ENCODE results near the gene CBLB.

The CBLB gene

GRCh38 chr3:105853801-105854432 is 14.9 kb downstream of the CBLB start:
- no peak overlapping the region for H3K4ac ChIP-seq (ENCODE audit: low read length)
- H3K79me1 ChIP-seq (ENCODE audit: low read depth, low read length): no peaks in the 10 kb centered on the region
- H3K4me2 ChIP-seq (ENCODE audit: insufficient read depth, low read length, poor library complexity, severe bottlenecking): no peak overlapping the region
- WGBS, 2 donors (ENCODE audit: extremely low coverage in 2 of 2, insufficient read length in 2 of 2, insufficient replicate concordance in 1 of 2): no CpG with 5 or more reads among the region's 7 CpGs
- no peak overlapping the region for H3K18ac ChIP-seq (ENCODE audit: low read length)
- H3K9ac ChIP-seq (ENCODE audit: low read depth, low read length, poor library complexity): no peak overlapping the region
- H3K14ac ChIP-seq (ENCODE audit: low read length): no peak overlapping the region
- H3K4me1 ChIP-seq (ENCODE audit: control insufficient read depth in 2 of 2, insufficient read depth in 1 of 2, low read depth in 1 of 2, low read length in 2 of 2): no peaks in the 10 kb centered on the region
- no peak overlapping the region for H2AK5ac ChIP-seq (ENCODE audit: low read depth, low read length)
- H2AFZ ChIP-seq (ENCODE audit: low read length): no peak overlapping the region
- H3K4me3 ChIP-seq (ENCODE audit: low read length in 2 of 2): no peak overlapping the region
- H2BK15ac ChIP-seq (ENCODE audit: low read length): no peak overlapping the region
- no peak for DNase-seq (ENCODE audit: low spot score)
- peaks cover 2 to 87% of the 10 kb centered on the region in 2 donors for H3K36me3 ChIP-seq (replicated peaks in 1 of 2; ENCODE audit: control insufficient read depth in 2 of 2, insufficient read depth in 2 of 2, low read length in 2 of 2)
- no peak overlapping the region for H2BK12ac ChIP-seq (ENCODE audit: low read length)
- no peak overlapping the region for H4K8ac ChIP-seq (ENCODE audit: low read depth, low read length)
- H3K27me3 ChIP-seq (ENCODE audit: control insufficient read depth in 3 of 3, insufficient read depth in 3 of 3, low read depth in 1 of 3, low read length in 3 of 3): no peaks in the 10 kb centered on the region
- no peak overlapping the region for H3K27ac ChIP-seq (replicated peaks; ENCODE audit: low read length)
- H2BK120ac ChIP-seq (ENCODE audit: low read depth, low read length): no peak overlapping the region
- H4K91ac ChIP-seq (ENCODE audit: low read depth, low read length, poor library complexity): no peak overlapping the region
- no peak overlapping the region for H2BK5ac ChIP-seq (ENCODE audit: low read length)
- no peak overlapping the region for H3K23ac ChIP-seq (ENCODE audit: low read depth, low read length, poor library complexity)
- peaks cover 0 to 9% of the 10 kb centered on the region in 2 donors for H3K9me3 ChIP-seq (replicated peaks in 1 of 2; ENCODE audit: control insufficient read depth in 2 of 2, insufficient read depth in 1 of 2, low read depth in 1 of 2, low read length in 2 of 2)

GRCh38 chr3:105851582-105851981 is 17.2 kb downstream of the CBLB start:
- no peak overlapping the region for H3K4me3 ChIP-seq (ENCODE audit: low read length in 2 of 2)
- no peak overlapping the region for H3K27ac ChIP-seq (replicated peaks; ENCODE audit: low read length)
- H4K8ac ChIP-seq (ENCODE audit: low read depth, low read length): no peak overlapping the region
- no peak overlapping the region for H2AFZ ChIP-seq (ENCODE audit: low read length)
- no peak overlapping the region for H3K18ac ChIP-seq (ENCODE audit: low read length)
- H3K4me2 ChIP-seq (ENCODE audit: insufficient read depth, low read length, poor library complexity, severe bottlenecking): no peak overlapping the region
- no peak overlapping the region for H4K91ac ChIP-seq (ENCODE audit: low read depth, low read length, poor library complexity)
- H3K36me3 ChIP-seq (replicated peaks in 1 of 2; ENCODE audit: control insufficient read depth in 2 of 2, insufficient read depth in 2 of 2, low read length in 2 of 2): peaks cover 2 to 71% of the 10 kb centered on the region in 2 donors
- H2BK12ac ChIP-seq (ENCODE audit: low read length): no peak overlapping the region
- H2BK15ac ChIP-seq (ENCODE audit: low read length): no peak overlapping the region
- no CpG with 5 or more reads among the region's 1 CpG for WGBS, 2 donors (ENCODE audit: extremely low coverage in 2 of 2, insufficient read length in 2 of 2, insufficient replicate concordance in 1 of 2)
- H3K9ac ChIP-seq (ENCODE audit: low read depth, low read length, poor library complexity): no peak overlapping the region
- no peak overlapping the region for H3K23ac ChIP-seq (ENCODE audit: low read depth, low read length, poor library complexity)
- no peaks in the 10 kb centered on the region for H3K27me3 ChIP-seq (ENCODE audit: control insufficient read depth in 3 of 3, insufficient read depth in 3 of 3, low read depth in 1 of 3, low read length in 3 of 3)
- no peak overlapping the region for H2AK5ac ChIP-seq (ENCODE audit: low read depth, low read length)
- no peak overlapping the region for H3K14ac ChIP-seq (ENCODE audit: low read length)
- H3K9me3 ChIP-seq (replicated peaks in 1 of 2; ENCODE audit: control insufficient read depth in 2 of 2, insufficient read depth in 1 of 2, low read depth in 1 of 2, low read length in 2 of 2): peaks cover 0 to 9% of the 10 kb centered on the region in 2 donors
- no peak overlapping the region for H2BK5ac ChIP-seq (ENCODE audit: low read length)
- no peaks in the 10 kb centered on the region for H3K4me1 ChIP-seq (ENCODE audit: control insufficient read depth in 2 of 2, insufficient read depth in 1 of 2, low read depth in 1 of 2, low read length in 2 of 2)
- DNase-seq (ENCODE audit: low spot score): no peak
- no peak overlapping the region for H3K4ac ChIP-seq (ENCODE audit: low read length)
- H2BK120ac ChIP-seq (ENCODE audit: low read depth, low read length): no peak overlapping the region
- no peaks in the 10 kb centered on the region for H3K79me1 ChIP-seq (ENCODE audit: low read depth, low read length)

DNA sequence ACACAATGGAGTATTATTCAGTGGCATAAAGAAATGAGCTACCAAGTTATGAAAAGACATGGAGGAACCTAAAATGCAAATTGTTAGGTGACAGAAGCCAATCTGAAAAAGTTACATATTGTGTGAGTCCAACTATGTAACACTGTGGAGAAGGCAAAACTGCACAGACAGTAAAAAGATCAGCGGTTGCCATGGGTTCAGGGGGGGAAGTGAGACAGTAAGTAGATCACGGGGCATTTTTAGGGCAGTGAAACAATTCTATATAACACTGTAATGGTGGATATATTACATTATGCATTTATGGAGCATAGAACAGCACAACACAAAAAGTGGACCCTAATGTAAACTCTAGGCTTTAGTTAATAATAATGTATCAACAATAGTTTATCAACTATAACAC is 17.6 kb downstream of the CBLB start:
- Histone ChIP-seq H3K27me3 (ENCODE audit: control insufficient read depth in 3 of 3, insufficient read depth in 3 of 3, low read depth in 1 of 3, low read length in 3 of 3) (no peaks in the 10 kb centered on the region), H3K9ac (ENCODE audit: low read depth, low read length, poor library complexity) (no peak overlapping the region), H3K4me2 (ENCODE audit: insufficient read depth, low read length, poor library complexity, severe bottlenecking) (no peak overlapping the region), H4K8ac (ENCODE audit: low read depth, low read length) (no peak overlapping the region), H2AK5ac (ENCODE audit: low read depth, low read length) (no peak overlapping the region), H3K9me3 (replicated peaks in 1 of 2; ENCODE audit: control insufficient read depth in 2 of 2, insufficient read depth in 1 of 2, low read depth in 1 of 2, low read length in 2 of 2) (peaks cover 0 to 9% of the 10 kb centered on the region in 2 donors), H3K79me1 (ENCODE audit: low read depth, low read length) (no peaks in the 10 kb centered on the region), H3K14ac (ENCODE audit: low read length) (no peak overlapping the region), H3K4ac (ENCODE audit: low read length) (no peak overlapping the region), H3K23ac (ENCODE audit: low read depth, low read length, poor library complexity) (no peak overlapping the region), H3K4me1 (ENCODE audit: control insufficient read depth in 2 of 2, insufficient read depth in 1 of 2, low read depth in 1 of 2, low read length in 2 of 2) (no peaks in the 10 kb centered on the region), H2BK5ac (ENCODE audit: low read length) (no peak overlapping the region), H3K27ac (replicated peaks; ENCODE audit: low read length) (no peak overlapping the region), H4K91ac (ENCODE audit: low read depth, low read length, poor library complexity) (no peak overlapping the region), H3K18ac (ENCODE audit: low read length) (no peak overlapping the region), H3K4me3 (ENCODE audit: low read length in 2 of 2) (no peak overlapping the region), H2BK120ac (ENCODE audit: low read depth, low read length) (no peak overlapping the region), H3K36me3 (replicated peaks in 1 of 2; ENCODE audit: control insufficient read depth in 2 of 2, insufficient read depth in 2 of 2, low read length in 2 of 2) (peaks cover 2 to 68% of the 10 kb centered on the region in 2 donors), H2BK15ac (ENCODE audit: low read length) (no peak overlapping the region), H2BK12ac (ENCODE audit: low read length) (no peak overlapping the region), H2AFZ (ENCODE audit: low read length) (no peak overlapping the region)
- DNase-seq (ENCODE audit: low spot score): no peak
- WGBS, 2 donors (ENCODE audit: extremely low coverage in 2 of 2, insufficient read length in 2 of 2, insufficient replicate concordance in 1 of 2): no CpG with 5 or more reads among the region's 2 CpGs

GRCh38 chr3:105850593-105850992 is 18.2 kb downstream of the CBLB start:
- H3K23ac ChIP-seq (ENCODE audit: low read depth, low read length, poor library complexity): no peak overlapping the region
- H3K4me2 ChIP-seq (ENCODE audit: insufficient read depth, low read length, poor library complexity, severe bottlenecking): no peak overlapping the region
- no peak overlapping the region for H4K91ac ChIP-seq (ENCODE audit: low read depth, low read length, poor library complexity)
- H2BK120ac ChIP-seq (ENCODE audit: low read depth, low read length): no peak overlapping the region
- no peak overlapping the region for H4K8ac ChIP-seq (ENCODE audit: low read depth, low read length)
- no peak overlapping the region for H2BK5ac ChIP-seq (ENCODE audit: low read length)
- H2AFZ ChIP-seq (ENCODE audit: low read length): no peak overlapping the region
- peaks cover 0 to 1% of the 10 kb centered on the region in 2 donors for H3K4me1 ChIP-seq (ENCODE audit: control insufficient read depth in 2 of 2, insufficient read depth in 1 of 2, low read depth in 1 of 2, low read length in 2 of 2)
- no CpG with 5 or more reads among the region's 2 CpGs for WGBS, 2 donors (ENCODE audit: extremely low coverage in 2 of 2, insufficient read length in 2 of 2, insufficient replicate concordance in 1 of 2)
- H2BK12ac ChIP-seq (ENCODE audit: low read length): no peak overlapping the region
- no peaks in the 10 kb centered on the region for H3K79me1 ChIP-seq (ENCODE audit: low read depth, low read length)
- no peak overlapping the region for H3K18ac ChIP-seq (ENCODE audit: low read length)
- no peak overlapping the region for H3K4me3 ChIP-seq (ENCODE audit: low read length in 2 of 2)
- H2AK5ac ChIP-seq (ENCODE audit: low read depth, low read length): no peak overlapping the region
- H3K9me3 ChIP-seq (replicated peaks in 1 of 2; ENCODE audit: control insufficient read depth in 2 of 2, insufficient read depth in 1 of 2, low read depth in 1 of 2, low read length in 2 of 2): peaks cover 0 to 9% of the 10 kb centered on the region in 2 donors
- H3K9ac ChIP-seq (ENCODE audit: low read depth, low read length, poor library complexity): no peak overlapping the region
- H3K27me3 ChIP-seq (ENCODE audit: control insufficient read depth in 3 of 3, insufficient read depth in 3 of 3, low read depth in 1 of 3, low read length in 3 of 3): no peaks in the 10 kb centered on the region
- no peak overlapping the region for H2BK15ac ChIP-seq (ENCODE audit: low read length)
- no peak for DNase-seq (ENCODE audit: low spot score)
- peaks cover 2 to 68% of the 10 kb centered on the region in 2 donors for H3K36me3 ChIP-seq (replicated peaks in 1 of 2; ENCODE audit: control insufficient read depth in 2 of 2, insufficient read depth in 2 of 2, low read length in 2 of 2)
- H3K4ac ChIP-seq (ENCODE audit: low read length): no peak overlapping the region
- H3K14ac ChIP-seq (ENCODE audit: low read length): no peak overlapping the region
- H3K27ac ChIP-seq (replicated peaks; ENCODE audit: low read length): no peak overlapping the region
